Trophoblast cell (in vitro differentiated cells and primary cell): Measurements from ENCODE around the gene ARHGAP26.

Experiments
- DNase-seq, 2 donors: peaks; one replicate each; pipeline ENCODE4 v3.0.0-alpha.2; 2016
- H2AFZ ChIP-seq: 2 replicates; pipeline ENCODE4 v1.6.1; 2013; ENCODE audit warnings: low read length, moderate library complexity, mild to moderate bottlenecking; ENCODE audit not compliant: insufficient read depth, poor library complexity
- H2AK5ac ChIP-seq: 2 replicates; pipeline ENCODE4 v1.6.1; 2013; ENCODE audit warnings: mild to moderate bottlenecking, low read length
- H2BK120ac ChIP-seq: 2 replicates; pipeline ENCODE4 v1.6.1; 2013; ENCODE audit warnings: low read length, mild to moderate bottlenecking, moderate library complexity; ENCODE audit not compliant: insufficient read depth, poor library complexity
- H2BK12ac ChIP-seq: 2 replicates; pipeline ENCODE4 v1.6.1; 2013; ENCODE audit warnings: mild to moderate bottlenecking, low read length, moderate library complexity
- H2BK5ac ChIP-seq: 2 replicates; pipeline ENCODE4 v1.6.1; 2013; ENCODE audit warnings: low read length, low read depth, moderate library complexity, mild to moderate bottlenecking; ENCODE audit not compliant: poor library complexity
- H3K14ac ChIP-seq: 2 replicates; pipeline ENCODE4 v1.6.1; 2013; ENCODE audit warnings: mild to moderate bottlenecking, low read length
- H3K18ac ChIP-seq: 2 replicates; pipeline ENCODE4 v1.6.1; 2013; ENCODE audit warnings: mild to moderate bottlenecking, low read length
- H3K23ac ChIP-seq: 2 replicates; pipeline ENCODE4 v1.6.1; 2013; ENCODE audit warnings: low read length
- H3K27ac ChIP-seq: 2 replicates; pipeline ENCODE4 v1.5.1; 2013; ENCODE audit warnings: low read depth, mild to moderate bottlenecking, inconsistent platforms, low read length, moderate library complexity
- H3K27me3 ChIP-seq: 2 replicates; pipeline ENCODE4 v1.6.1; 2013; ENCODE audit warnings: inconsistent platforms, mild to moderate bottlenecking, low read length, moderate library complexity; ENCODE audit not compliant: insufficient read depth
- H3K36me3 ChIP-seq, 2 experiments: 1 replicate in 1 of 2; 2 replicates in 1 of 2; pipeline ENCODE4 v1.6.1; 2013; ENCODE audit warnings: low read length in 2 of 2, mild to moderate bottlenecking in 2 of 2, moderate library complexity in 1 of 2; ENCODE audit not compliant: insufficient read depth in 2 of 2, control insufficient read depth in 1 of 2
- H3K4ac ChIP-seq: 2 replicates; pipeline ENCODE4 v1.6.1; 2013; ENCODE audit warnings: low read depth, mild to moderate bottlenecking, low read length, moderate library complexity
- H3K4me1 ChIP-seq, 2 experiments: 1 replicate in 1 of 2; 2 replicates in 1 of 2; pipeline ENCODE4 v1.6.1; 2013; ENCODE audit warnings: low read length in 2 of 2, mild to moderate bottlenecking in 2 of 2, moderate library complexity in 1 of 2; ENCODE audit not compliant: insufficient read depth in 2 of 2, control insufficient read depth in 1 of 2
- H3K4me2 ChIP-seq: 2 replicates; pipeline ENCODE4 v1.6.1; 2013; ENCODE audit warnings: inconsistent platforms, mild to moderate bottlenecking, low read length, moderate library complexity
- H3K4me3 ChIP-seq: 2 replicates; pipeline ENCODE4 v1.5.1; 2013; ENCODE audit warnings: mild to moderate bottlenecking, low read depth, low read length, inconsistent platforms
- H3K79me1 ChIP-seq: one replicate; pipeline ENCODE4 v1.6.1; 2013; ENCODE audit warnings: low read length
- H3K79me2 ChIP-seq: 2 replicates; pipeline ENCODE4 v1.6.1; 2013; ENCODE audit warnings: low read length, mild to moderate bottlenecking; ENCODE audit not compliant: control insufficient read depth, insufficient read depth, poor library complexity
- H3K9ac ChIP-seq: 2 replicates; pipeline ENCODE4 v1.6.1; 2013; ENCODE audit warnings: mild to moderate bottlenecking, low read length
- H3K9me3 ChIP-seq: 2 replicates; pipeline ENCODE4 v1.6.1; 2013; ENCODE audit warnings: low read depth, mild to moderate bottlenecking, control low read depth, inconsistent platforms, low read length; ENCODE audit not compliant: insufficient read depth
- H4K12ac ChIP-seq: 2 replicates; pipeline ENCODE4 v1.6.1; 2013; ENCODE audit warnings: low read depth, mild to moderate bottlenecking, low read length, moderate library complexity
- H4K8ac ChIP-seq: 2 replicates; pipeline ENCODE4 v1.6.1; 2013; ENCODE audit warnings: low read depth, mild to moderate bottlenecking, low read length, moderate library complexity
- H4K91ac ChIP-seq: one replicate; pipeline ENCODE4 v1.6.1; 2013; ENCODE audit warnings: low read depth, mild to moderate bottlenecking, low read length, moderate library complexity
- WGBS: extraction: QIAGEN DNeasy Blood & Tissue Kit; methylation state at CpG from one replicate; pipeline ENCODE4 v1.1.7; 2013; ENCODE audit warnings: missing lambda C conversion rate; ENCODE audit not compliant: insufficient read length, insufficient coverage; ENCODE audit errors: extremely low coverage; 5-methylcytosine and 5-hydroxymethylcytosine counted together

The ARHGAP26 gene

DNA sequence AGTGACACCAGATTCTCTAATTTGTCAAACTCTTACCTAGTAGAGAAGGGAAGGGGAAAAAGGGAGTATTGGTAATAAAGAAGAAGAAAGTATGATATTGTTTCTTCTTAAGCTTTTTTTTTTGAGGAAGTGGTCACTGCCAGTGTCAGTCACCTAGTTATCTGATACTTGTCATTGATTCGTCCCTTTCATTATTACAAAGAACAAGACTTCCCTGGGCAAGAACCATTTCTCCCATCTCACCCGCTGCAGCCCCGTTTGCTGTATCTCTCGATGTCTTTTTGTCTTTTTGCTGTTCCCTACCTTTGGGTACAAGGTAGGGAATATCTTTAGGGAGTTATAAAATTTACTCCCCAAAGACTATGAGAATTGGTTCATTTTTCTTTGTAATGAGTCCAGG is 249.0 kb downstream of the ARHGAP26 start:
- H3K27ac ChIP-seq = no peak overlapping the region
- WGBS = no CpG with 5 or more reads among the region's 4 CpGs
- H2BK120ac ChIP-seq = no peak overlapping the region
- H3K9ac ChIP-seq = no peak overlapping the region
- no peak overlapping the region for H3K4me2 ChIP-seq
- H2AK5ac ChIP-seq = no peak overlapping the region
- H2BK5ac ChIP-seq = no peak overlapping the region
- no peak overlapping the region for H3K14ac ChIP-seq
- H2AFZ ChIP-seq = no peak overlapping the region
- H3K4me1 ChIP-seq = no peaks in the 10 kb centered on the region
- no peaks in the 10 kb centered on the region for H3K36me3 ChIP-seq
- H3K4me3 ChIP-seq = no peak overlapping the region
- H4K12ac ChIP-seq = no peak overlapping the region
- no peak overlapping the region for H4K91ac ChIP-seq
- H3K79me2 ChIP-seq = no peaks in the 10 kb centered on the region
- no peak overlapping the region for H3K23ac ChIP-seq
- no peak overlapping the region for H2BK12ac ChIP-seq
- no peaks in the 10 kb centered on the region for H3K79me1 ChIP-seq
- no peak overlapping the region for H4K8ac ChIP-seq
- no peaks in the 10 kb centered on the region for H3K27me3 ChIP-seq
- H3K9me3 ChIP-seq = no peaks in the 10 kb centered on the region
- no peak overlapping the region for H3K4ac ChIP-seq
- DNase-seq = no peak
- no peak overlapping the region for H3K18ac ChIP-seq

DNA sequence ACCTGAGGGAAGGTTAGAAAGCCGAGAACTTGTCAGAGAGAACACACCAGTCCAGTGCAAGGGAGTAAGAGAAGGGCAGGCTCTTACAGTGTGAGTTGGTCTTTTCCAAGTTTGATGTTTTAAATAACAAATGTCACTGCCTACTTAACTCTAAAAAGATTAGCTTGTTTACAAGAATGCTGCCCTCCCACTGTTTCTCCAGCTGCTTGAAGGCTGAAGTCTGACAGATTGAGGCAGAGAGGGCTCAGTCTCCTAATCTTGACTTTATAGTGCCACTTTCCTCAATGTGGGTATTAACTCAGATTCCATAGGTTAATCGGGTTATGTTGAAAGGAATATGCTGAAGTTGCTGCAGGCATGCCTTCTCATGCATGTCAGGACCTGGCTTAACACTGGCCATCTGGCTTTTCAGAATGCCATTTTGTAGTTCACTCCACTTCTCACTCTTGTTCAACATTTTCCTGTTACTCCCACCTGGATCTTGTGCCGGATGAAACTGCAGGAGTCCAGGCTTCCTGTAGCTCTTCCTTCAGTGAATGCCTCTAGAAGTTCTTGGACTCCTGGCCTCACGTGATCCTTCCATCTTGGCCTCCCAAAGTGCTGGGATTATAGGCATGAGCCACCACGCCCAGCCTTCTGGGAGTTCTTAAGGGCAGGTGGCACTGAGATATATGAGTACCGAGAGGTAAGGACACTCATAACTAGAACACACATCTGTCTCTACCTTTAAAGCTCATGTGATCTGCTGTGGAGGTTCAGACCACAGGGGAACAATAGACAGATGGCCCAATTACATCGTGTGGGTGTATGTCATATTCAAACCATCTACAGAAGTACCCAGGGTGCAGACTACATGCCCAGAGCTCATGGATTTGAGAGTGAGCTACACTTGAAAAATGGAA is 249.7 kb downstream of the ARHGAP26 start:
- no peak for DNase-seq
- no CpG with 5 or more reads among the region's 7 CpGs for WGBS
- no peak overlapping the region for H4K91ac ChIP-seq

DNA sequence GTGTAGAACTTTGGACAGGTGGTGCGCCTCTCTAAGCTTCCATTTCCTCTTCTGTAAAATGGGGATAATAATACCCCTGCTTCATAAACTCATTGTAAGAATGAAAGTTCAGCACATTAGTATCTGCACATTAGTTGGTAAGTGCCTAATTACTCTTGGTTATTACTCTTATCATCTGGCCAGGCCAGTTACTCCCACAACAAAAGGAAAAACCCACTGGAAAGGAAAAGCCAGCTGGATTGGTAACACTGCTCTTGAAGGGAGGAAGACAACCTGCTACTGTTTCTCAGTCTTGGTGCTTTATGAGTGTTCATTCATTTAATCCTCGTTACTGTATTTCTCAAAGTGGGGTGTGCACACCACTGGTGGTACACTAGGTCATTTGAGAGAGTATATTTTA is 251.4 kb downstream of the ARHGAP26 start:
- H4K91ac ChIP-seq = no peak overlapping the region
- H3K79me2 ChIP-seq = no peaks in the 10 kb centered on the region
- H3K4me1 ChIP-seq = no peaks in the 10 kb centered on the region
- no peak for DNase-seq
- H2AFZ ChIP-seq = no peak overlapping the region
- no peak overlapping the region for H3K4me2 ChIP-seq
- no peak overlapping the region for H3K4ac ChIP-seq
- H2BK120ac ChIP-seq = no peak overlapping the region
- no peak overlapping the region for H3K18ac ChIP-seq
- H3K36me3 ChIP-seq = no peaks in the 10 kb centered on the region
- H3K79me1 ChIP-seq = no peaks in the 10 kb centered on the region
- no CpG with 5 or more reads among the region's 2 CpGs for WGBS
- H3K27me3 ChIP-seq = no peaks in the 10 kb centered on the region
- H2BK5ac ChIP-seq = no peak overlapping the region
- no peak overlapping the region for H3K4me3 ChIP-seq
- H3K23ac ChIP-seq = no peak overlapping the region
- H4K12ac ChIP-seq = no peak overlapping the region
- no peak overlapping the region for H2AK5ac ChIP-seq
- no peak overlapping the region for H3K27ac ChIP-seq
- no peaks in the 10 kb centered on the region for H3K9me3 ChIP-seq
- no peak overlapping the region for H3K9ac ChIP-seq
- no peak overlapping the region for H3K14ac ChIP-seq
- H2BK12ac ChIP-seq = no peak overlapping the region
- no peak overlapping the region for H4K8ac ChIP-seq

More for the DNA sequence above, 249.7 kb downstream of the ARHGAP26 start:
- Histone ChIP-seq H4K8ac (no peak overlapping the region), H3K4ac (no peak overlapping the region), H3K9ac (no peak overlapping the region), H3K14ac (no peak overlapping the region), H3K27ac (no peak overlapping the region), H3K23ac (no peak overlapping the region), H3K9me3 (no peaks in the 10 kb centered on the region), H3K4me1 (no peaks in the 10 kb centered on the region), H2AFZ (no peak overlapping the region), H4K12ac (no peak overlapping the region), H3K27me3 (no peaks in the 10 kb centered on the region), H3K4me2 (no peak overlapping the region), H2BK12ac (no peak overlapping the region), H3K36me3 (no peaks in the 10 kb centered on the region), H2BK5ac (no peak overlapping the region), H3K79me1 (no peaks in the 10 kb centered on the region), H2BK120ac (no peak overlapping the region), H2AK5ac (no peak overlapping the region), H3K79me2 (no peaks in the 10 kb centered on the region), H3K4me3 (no peak overlapping the region), H3K18ac (no peak overlapping the region)

DNA sequence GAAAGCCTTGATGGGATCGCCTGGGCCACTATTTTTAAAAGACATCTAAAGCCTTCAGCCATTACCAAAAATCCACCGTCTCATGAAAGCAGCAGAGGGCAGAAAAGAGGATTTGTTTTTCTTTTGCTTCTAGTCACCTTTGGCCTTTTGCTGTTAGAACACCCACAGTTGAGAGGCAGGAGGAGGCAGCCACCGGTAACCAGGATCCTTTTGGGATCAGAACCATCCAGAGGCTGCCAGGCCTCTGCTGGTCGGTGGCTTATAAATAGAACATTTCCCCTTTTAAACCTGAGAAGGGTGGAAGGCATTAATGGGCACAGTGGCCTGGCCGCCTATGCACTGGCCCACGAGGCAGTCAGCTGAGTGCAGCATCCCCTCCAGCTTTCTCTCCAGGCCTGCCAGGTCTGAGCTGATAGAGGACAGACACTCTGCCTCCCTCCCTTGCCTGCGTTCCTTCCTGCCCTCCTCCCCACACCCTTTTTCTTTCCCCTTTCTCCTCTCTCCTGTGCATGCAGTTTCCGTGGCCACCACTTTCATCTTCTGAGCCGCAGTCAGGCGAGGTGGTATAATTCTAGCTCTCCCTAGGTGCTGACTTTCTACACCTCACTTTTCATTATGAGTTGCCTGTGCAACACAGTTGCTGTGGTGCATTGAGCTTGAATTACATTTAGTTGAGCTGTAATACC is 253.4 kb downstream of the ARHGAP26 start:
- H4K12ac ChIP-seq = no peak overlapping the region
- no peaks in the 10 kb centered on the region for H3K79me2 ChIP-seq
- no peak overlapping the region for H3K14ac ChIP-seq
- H3K18ac ChIP-seq = no peak overlapping the region
- H3K4me1 ChIP-seq = no peaks in the 10 kb centered on the region
- no peak overlapping the region for H3K4ac ChIP-seq
- no peak overlapping the region for H3K9ac ChIP-seq
- H3K4me3 ChIP-seq = no peak overlapping the region
- no peaks in the 10 kb centered on the region for H3K79me1 ChIP-seq
- DNase-seq = no peak
- no peak overlapping the region for H3K4me2 ChIP-seq
- no CpG with 5 or more reads among the region's 10 CpGs for WGBS
- H3K27ac ChIP-seq = no peak overlapping the region
- H4K91ac ChIP-seq = no peak overlapping the region
- H2AFZ ChIP-seq = no peak overlapping the region
- H3K23ac ChIP-seq = no peak overlapping the region
- no peaks in the 10 kb centered on the region for H3K9me3 ChIP-seq
- no peak overlapping the region for H2AK5ac ChIP-seq
- no peak overlapping the region for H4K8ac ChIP-seq
- no peak overlapping the region for H2BK12ac ChIP-seq
- H2BK120ac ChIP-seq = no peak overlapping the region
- no peaks in the 10 kb centered on the region for H3K27me3 ChIP-seq
- H2BK5ac ChIP-seq = no peak overlapping the region
- H3K36me3 ChIP-seq = no peaks in the 10 kb centered on the region
